A549 (cell line): ENCODE measurements around the gene HEYL.

ENCODE experiments used
- BHLHE40 ChIP-seq: IDR thresholded peaks from 2 replicates; pipeline ENCODE4 v1.6.1; 2012; ENCODE audit warnings: low read depth, low read length, inconsistent platforms
- CTCF ChIP-seq: fragments of >200 bp; sonication (Bioruptor Twin); formaldehyde crosslinking; IDR thresholded peaks from 3 replicates; pipeline ENCODE4 v1.5.1; 2016

- TF ChIP-seq BHLHE40 (no peak), CTCF (no peak)
These were observed 38.2 kb upstream of the HEYL start for GRCh38 chr1:39677645-39678044.
